Measurements from ENCODE around the gene GUCY2F.

The GUCY2F gene

DNA sequence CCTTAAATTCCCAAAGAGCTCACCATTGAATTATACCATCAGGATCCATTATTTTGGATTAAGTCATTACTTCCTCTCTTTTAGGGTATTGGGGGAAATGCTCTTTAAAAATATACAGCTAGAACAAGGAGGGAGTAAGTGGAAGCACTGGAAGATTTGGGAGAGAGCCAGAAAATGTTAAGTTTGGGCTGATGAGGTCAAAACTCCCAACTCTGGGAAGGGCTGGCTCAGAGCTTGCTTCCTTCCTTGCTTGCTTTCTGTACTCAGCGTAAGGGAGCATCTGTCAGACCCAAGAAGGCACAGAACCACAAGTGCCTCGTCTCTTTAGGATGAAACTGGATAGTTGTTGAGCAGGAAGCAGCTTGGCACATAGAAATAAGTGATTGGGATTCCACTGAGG, 138.2 kb downstream of the GUCY2F start:
- no peaks in the 10 kb centered on the region for H3K4me1 Mint-ChIP-seq (ENCODE audit: low read depth)
- no peaks in the 10 kb centered on the region for H3K27me3 Mint-ChIP-seq
- no peak overlapping the region for H3K27ac Mint-ChIP-seq
- no peak overlapping the region for H3K4me3 Mint-ChIP-seq
- H3K9me3 Mint-ChIP-seq = no peaks in the 10 kb centered on the region
- no peaks in the 10 kb centered on the region for H3K36me3 Mint-ChIP-seq (ENCODE audit: low read depth)

DNA sequence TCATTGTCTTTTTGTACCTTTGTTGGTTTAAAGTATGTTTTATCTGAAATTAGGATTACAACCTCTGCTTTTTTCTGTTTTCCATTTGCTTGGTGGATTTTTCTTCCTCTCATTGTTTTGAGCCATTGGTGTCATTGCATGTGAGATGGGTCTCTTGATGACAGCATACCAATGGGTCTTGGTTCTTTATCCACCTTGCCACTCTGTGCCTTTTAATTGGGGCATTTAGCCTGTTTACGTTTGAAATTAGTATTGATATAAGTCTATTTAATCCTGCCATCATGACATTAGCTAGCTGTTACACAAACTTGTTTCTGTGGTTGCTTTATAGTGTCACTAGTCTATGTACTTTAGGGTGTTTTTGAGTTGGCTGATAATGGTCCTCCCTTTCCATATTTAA, 145.7 kb downstream of the GUCY2F start:
- H3K4me1 Mint-ChIP-seq (ENCODE audit: low read depth) = no peaks in the 10 kb centered on the region
- H3K27ac Mint-ChIP-seq = no peak overlapping the region
- H3K36me3 Mint-ChIP-seq (ENCODE audit: low read depth) = no peaks in the 10 kb centered on the region
- H3K27me3 Mint-ChIP-seq = no peaks in the 10 kb centered on the region
- H3K4me3 Mint-ChIP-seq = no peak overlapping the region
- H3K9me3 Mint-ChIP-seq = no peaks in the 10 kb centered on the region

DNA sequence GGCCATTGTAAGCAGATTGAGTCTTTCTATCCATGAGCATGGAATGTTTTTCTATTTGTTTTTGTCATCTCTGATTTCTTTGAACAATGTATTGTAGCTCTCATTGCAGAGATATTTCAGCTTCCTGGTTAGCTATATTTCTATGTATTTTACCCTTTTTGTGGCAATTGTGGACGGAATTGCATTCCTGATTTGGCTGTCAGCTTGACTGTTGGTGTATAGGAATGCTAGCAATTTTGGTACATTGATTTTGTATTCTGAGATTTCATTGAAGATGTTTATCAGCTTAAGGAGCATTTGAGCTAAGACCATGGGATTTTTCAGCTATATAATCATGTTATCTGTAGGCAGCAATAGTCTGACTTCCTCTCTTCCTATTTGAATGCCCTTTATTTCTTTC, 154.6 kb downstream of the GUCY2F start:
- Mint-ChIP-seq H3K4me3 (no peak overlapping the region), H3K27me3 (no peaks in the 10 kb centered on the region), H3K4me1 (ENCODE audit: low read depth) (no peaks in the 10 kb centered on the region), H3K36me3 (ENCODE audit: low read depth) (no peaks in the 10 kb centered on the region), H3K27ac (no peak overlapping the region), H3K9me3 (no peaks in the 10 kb centered on the region)
